NCI-H2227 treated with DMSO at 0.1 percent for 48 hours (cell line): ENCODE results near the gene RGS3.

Experiments used
- DNase-seq: peaks from one replicate; lab custom pipeline; 2025; lab: John Stamatoyannopoulos, UW

The RGS3 gene

GRCh38 chr9:113620377-113621161, 157.0 kb downstream of the RGS3 start:
- peak; percentile 44 for DNase-seq

GRCh38 chr9:113621309-113621791, 157.8 kb downstream of the RGS3 start:
- no peak for DNase-seq

GRCh38 chr9:113621980-113622379, 158.5 kb downstream of the RGS3 start:
- no peak for DNase-seq

GRCh38 chr9:113622600-113623400, 159.3 kb downstream of the RGS3 start:
- DNase-seq: no peak

GRCh38 chr9:113623851-113624485, 160.4 kb downstream of the RGS3 start:
- DNase-seq: no peak

- no peak for DNase-seq
Observed at GRCh38 chr9:113624721-113625120, 161.2 kb downstream of the RGS3 start.

- DNase-seq: no peak
Observed at GRCh38 chr9:113625486-113625885, 162.0 kb downstream of the RGS3 start.

- DNase-seq: no peak
Observed at GRCh38 chr9:113626735-113627495, 163.4 kb downstream of the RGS3 start.

- no peak for DNase-seq
Observed at GRCh38 chr9:113628621-113629020, 165.1 kb downstream of the RGS3 start.

GRCh38 chr9:113630386-113631136, 167.0 kb downstream of the RGS3 start:
- DNase-seq: no peak

GRCh38 chr9:113631137-113631765, 167.7 kb downstream of the RGS3 start:
- DNase-seq: no peak

GRCh38 chr9:113631871-113632665, 168.5 kb downstream of the RGS3 start:
- DNase-seq: no peak

- DNase-seq: no peak
Observed at GRCh38 chr9:113632776-113633590, 169.5 kb downstream of the RGS3 start.

GRCh38 chr9:113633782-113634595, 170.5 kb downstream of the RGS3 start:
- DNase-seq: no peak

GRCh38 chr9:113634596-113635515, 171.3 kb downstream of the RGS3 start:
- DNase-seq: no peak

- DNase-seq: no peak
Observed at GRCh38 chr9:113635586-113635985, 172.1 kb downstream of the RGS3 start.

GRCh38 chr9:113636165-113636564, 172.6 kb downstream of the RGS3 start:
- no peak for DNase-seq
